CD4-positive, alpha-beta T cell treated with Interleukin-1 beta for 1 hour (primary cell): ENCODE results near the gene TBATA.

Source experiments
- DNase-seq, 2 donors: peaks; one replicate each; pipeline ENCODE4 v3.0.0-alpha.2; 2020 to 2022

TBATA gene

GRCh38 chr10:70742537-70743429 is 42.4 kb downstream of the TBATA start:
- no peak for DNase-seq

- DNase-seq, result no peak
These were observed 44.5 kb downstream of the TBATA start for GRCh38 chr10:70740406-70741288.

- no peak for DNase-seq
These were observed 46.4 kb downstream of the TBATA start for GRCh38 chr10:70738761-70739121.

GRCh38 chr10:70738006-70738760 is 47.0 kb downstream of the TBATA start:
- no peak for DNase-seq

GRCh38 chr10:70737250-70737649 is 47.9 kb downstream of the TBATA start:
- DNase-seq, result no peak

GRCh38 chr10:70736525-70736924 is 48.7 kb downstream of the TBATA start:
- no peak for DNase-seq

- no peak for DNase-seq
These were observed 50.0 kb downstream of the TBATA start for GRCh38 chr10:70735161-70735560.

- no peak for DNase-seq
These were observed 52.1 kb downstream of the TBATA start for GRCh38 chr10:70733051-70733450.

GRCh38 chr10:70732569-70732968 is 52.6 kb downstream of the TBATA start:
- DNase-seq, result no peak

GRCh38 chr10:70730955-70731354 is 54.2 kb downstream of the TBATA start:
- no peak for DNase-seq

GRCh38 chr10:70729763-70730357 is 55.3 kb downstream of the TBATA start:
- no peak for DNase-seq

- no peak for DNase-seq
These were observed 56.8 kb downstream of the TBATA start for GRCh38 chr10:70728328-70728727.

- no peak for DNase-seq
These were observed 58.2 kb downstream of the TBATA start for GRCh38 chr10:70726909-70727495.

- DNase-seq, result no peak
These were observed 61.4 kb downstream of the TBATA start for GRCh38 chr10:70723771-70724170.

GRCh38 chr10:70722820-70723424 is 62.3 kb downstream of the TBATA start:
- no peak for DNase-seq
